Vagina (tissue), 2 donors: Measurements from ENCODE around the gene NRXN3. TPM values are rescaled to one million over a fixed set of nuclear protein-coding genes. Genes with fewer than 3 reads are reported as not detected.

Experiments used
- DNase-seq, 2 donors: peaks; one replicate each; pipeline ENCODE4 v3.0.0-alpha.2; 2017; ENCODE audit errors: extremely low spot score in 2 of 2
- H3K27ac ChIP-seq: fragments of 200-600 bp; sonication (generic); one replicate; pipeline ENCODE4 v1.5.1; 2019
- H3K27me3 ChIP-seq: fragments of 200-600 bp; sonication (generic); one replicate; pipeline ENCODE4 v1.5.1; 2019
- H3K36me3 ChIP-seq, 2 donors: fragments of 200-600 bp; sonication (generic); one replicate each; pipeline ENCODE4 v1.5.1; 2017 to 2019
- H3K4me1 ChIP-seq: fragments of 200-600 bp; sonication (generic); one replicate; pipeline ENCODE4 v1.5.1; 2019
- H3K4me3 ChIP-seq, 2 donors: fragments of 200-600 bp; sonication (generic); 1 replicate in 1 of 2; 2 replicates in 1 of 2; pipeline ENCODE4 v1.5.1; 2016 to 2019
- H3K9me3 ChIP-seq: fragments of 200-600 bp; sonication (generic); one replicate; pipeline ENCODE4 v1.5.1; 2019
- POLR2A ChIP-seq, 2 donors: fragments of 450-650 bp; IDR thresholded peaks; one replicate each; pipeline ENCODE4 v1.6.1; 2017; ENCODE audit warnings: antibody characterized with exemption in 2 of 2, mild to moderate bottlenecking in 2 of 2, moderate library complexity in 2 of 2
- POLR2AphosphoS5 ChIP-seq, 2 donors: sonication (generic); formaldehyde crosslinking; IDR thresholded peaks; one replicate each; pipeline ENCODE4 v1.9.0; 2017; ENCODE audit warnings: antibody characterized with exemption in 2 of 2, mild to moderate bottlenecking in 2 of 2, low read depth in 1 of 2; ENCODE audit not compliant: insufficient read depth in 1 of 2
- intact Hi-C: fragments of 100-400 bp; cut with DNase I; formaldehyde crosslinking; loops from one replicate; pipeline ENCODE4 v1.15.1; 2023
- total RNA-seq: library from RNA; depleted of rRNA; stranded (reverse); fragments of >200 nt; gene quantifications from one replicate; pipeline ENCODE4 v1.2.3, GENCODE V29; 2016
- TF ChIP-seq, protein P1 (sequence below), 3 experiments: fragments of 450-650 bp in 2 of 3; fragments of 200-600 bp in 1 of 3; sonication (generic) in 1 of 3; IDR thresholded peaks; one replicate each; pipeline ENCODE4 v1.5.1; 2017 to 2019; ENCODE audit warnings: antibody characterized with exemption in 3 of 3, mild to moderate bottlenecking in 2 of 3, moderate library complexity in 2 of 3

Gene NRXN3
- total RNA-seq, 1 donor from 2014 or later = 4.7 TPM

GRCh38 chr14:78259831-78260230 is 89.7 kb downstream of the NRXN3 start:
- H3K4me3 ChIP-seq = no peak overlapping the region
- H3K27ac ChIP-seq = no peak overlapping the region
- TF ChIP-seq POLR2AphosphoS5 (IDR thresholded peaks at IDR 0.05; ENCODE audit: insufficient read depth in 1 of 2, low read depth in 1 of 2) (no peak), POLR2A (IDR thresholded peaks at IDR 0.05) (no peak)
- TF ChIP-seq, protein P1, sequence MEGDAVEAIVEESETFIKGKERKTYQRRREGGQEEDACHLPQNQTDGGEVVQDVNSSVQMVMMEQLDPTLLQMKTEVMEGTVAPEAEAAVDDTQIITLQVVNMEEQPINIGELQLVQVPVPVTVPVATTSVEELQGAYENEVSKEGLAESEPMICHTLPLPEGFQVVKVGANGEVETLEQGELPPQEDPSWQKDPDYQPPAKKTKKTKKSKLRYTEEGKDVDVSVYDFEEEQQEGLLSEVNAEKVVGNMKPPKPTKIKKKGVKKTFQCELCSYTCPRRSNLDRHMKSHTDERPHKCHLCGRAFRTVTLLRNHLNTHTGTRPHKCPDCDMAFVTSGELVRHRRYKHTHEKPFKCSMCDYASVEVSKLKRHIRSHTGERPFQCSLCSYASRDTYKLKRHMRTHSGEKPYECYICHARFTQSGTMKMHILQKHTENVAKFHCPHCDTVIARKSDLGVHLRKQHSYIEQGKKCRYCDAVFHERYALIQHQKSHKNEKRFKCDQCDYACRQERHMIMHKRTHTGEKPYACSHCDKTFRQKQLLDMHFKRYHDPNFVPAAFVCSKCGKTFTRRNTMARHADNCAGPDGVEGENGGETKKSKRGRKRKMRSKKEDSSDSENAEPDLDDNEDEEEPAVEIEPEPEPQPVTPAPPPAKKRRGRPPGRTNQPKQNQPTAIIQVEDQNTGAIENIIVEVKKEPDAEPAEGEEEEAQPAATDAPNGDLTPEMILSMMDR (IDR thresholded peaks at IDR 0.05) = no peak
- no peaks in the 10 kb centered on the region for H3K4me1 ChIP-seq
- intact Hi-C loops = no loop called here
- no peak for DNase-seq
- no peaks in the 10 kb centered on the region for H3K36me3 ChIP-seq
- no peaks in the 10 kb centered on the region for H3K27me3 ChIP-seq
- H3K9me3 ChIP-seq = no peaks in the 10 kb centered on the region

- H3K4me1 ChIP-seq = no peaks in the 10 kb centered on the region
- H3K36me3 ChIP-seq = no peaks in the 10 kb centered on the region
- no peaks in the 10 kb centered on the region for H3K27me3 ChIP-seq
- no peaks in the 10 kb centered on the region for H3K9me3 ChIP-seq
- intact Hi-C loops = no loop called here
- DNase-seq = no peak
- H3K27ac ChIP-seq = no peak overlapping the region
- TF ChIP-seq POLR2A (IDR thresholded peaks at IDR 0.05) (no peak), POLR2AphosphoS5 (IDR thresholded peaks at IDR 0.05; ENCODE audit: insufficient read depth in 1 of 2, low read depth in 1 of 2) (no peak)
- TF ChIP-seq, protein P1 (IDR thresholded peaks at IDR 0.05) = no peak
- no peak overlapping the region for H3K4me3 ChIP-seq
Measured at GRCh38 chr14:78278464-78279250, 108.5 kb downstream of the NRXN3 start.

GRCh38 chr14:78282437-78282836 is 112.3 kb downstream of the NRXN3 start:
- no peak for DNase-seq
- Histone ChIP-seq H3K27me3 (no peaks in the 10 kb centered on the region), H3K36me3 (no peaks in the 10 kb centered on the region), H3K27ac (no peak overlapping the region), H3K4me1 (no peaks in the 10 kb centered on the region), H3K9me3 (no peaks in the 10 kb centered on the region), H3K4me3 (no peak overlapping the region)
- TF ChIP-seq POLR2A (IDR thresholded peaks at IDR 0.05) (no peak), POLR2AphosphoS5 (IDR thresholded peaks at IDR 0.05; ENCODE audit: insufficient read depth in 1 of 2, low read depth in 1 of 2) (no peak)
- TF ChIP-seq, protein P1 (IDR thresholded peaks at IDR 0.05) = no peak
- intact Hi-C loops = no loop called here

- Histone ChIP-seq H3K4me1 (no peaks in the 10 kb centered on the region), H3K9me3 (no peaks in the 10 kb centered on the region), H3K27ac (no peak overlapping the region), H3K27me3 (no peaks in the 10 kb centered on the region), H3K4me3 (no peak overlapping the region), H3K36me3 (no peaks in the 10 kb centered on the region)
- intact Hi-C loops = no loop called here
- TF ChIP-seq POLR2AphosphoS5 (IDR thresholded peaks at IDR 0.05; ENCODE audit: insufficient read depth in 1 of 2, low read depth in 1 of 2) (no peak), POLR2A (IDR thresholded peaks at IDR 0.05) (no peak)
- TF ChIP-seq, protein P1 (IDR thresholded peaks at IDR 0.05) = no peak
- no peak for DNase-seq
Measured at GRCh38 chr14:78286210-78286609, 116.0 kb downstream of the NRXN3 start.

- TF ChIP-seq, protein P1 (IDR thresholded peaks at IDR 0.05) = no peak
- TF ChIP-seq POLR2A (IDR thresholded peaks at IDR 0.05) (no peak), POLR2AphosphoS5 (IDR thresholded peaks at IDR 0.05; ENCODE audit: insufficient read depth in 1 of 2, low read depth in 1 of 2) (no peak)
- no peak overlapping the region for H3K4me3 ChIP-seq
- no peaks in the 10 kb centered on the region for H3K9me3 ChIP-seq
- no peaks in the 10 kb centered on the region for H3K36me3 ChIP-seq
- H3K4me1 ChIP-seq = no peaks in the 10 kb centered on the region
- intact Hi-C loops = no loop called here
- H3K27me3 ChIP-seq = no peaks in the 10 kb centered on the region
- no peak overlapping the region for H3K27ac ChIP-seq
- no peak for DNase-seq
Measured at GRCh38 chr14:78292003-78292402, 121.8 kb downstream of the NRXN3 start.
